GM19239 (cell line): Measurements from ENCODE around the gene WNT7B.

ENCODE experiments used
- DNase-seq: peaks from one replicate; pipeline ENCODE4 v3.0.0; 2011; ENCODE audit warnings: low spot score; ENCODE audit not compliant: insufficient read length
- FAIRE-seq: peaks from 2 replicates; lab custom pipeline; 2011; peaks lifted over from hg19 to GRCh38; lab: Jason Lieb, UNC

The WNT7B gene

GRCh38 chr22:45916515-45916914 lies 60.4 kb downstream of the WNT7B start:
- no peak for FAIRE-seq
- no peak for DNase-seq

GRCh38 chr22:45915841-45916240 lies 61.1 kb downstream of the WNT7B start:
- FAIRE-seq (no peak), DNase-seq (no peak)

DNA sequence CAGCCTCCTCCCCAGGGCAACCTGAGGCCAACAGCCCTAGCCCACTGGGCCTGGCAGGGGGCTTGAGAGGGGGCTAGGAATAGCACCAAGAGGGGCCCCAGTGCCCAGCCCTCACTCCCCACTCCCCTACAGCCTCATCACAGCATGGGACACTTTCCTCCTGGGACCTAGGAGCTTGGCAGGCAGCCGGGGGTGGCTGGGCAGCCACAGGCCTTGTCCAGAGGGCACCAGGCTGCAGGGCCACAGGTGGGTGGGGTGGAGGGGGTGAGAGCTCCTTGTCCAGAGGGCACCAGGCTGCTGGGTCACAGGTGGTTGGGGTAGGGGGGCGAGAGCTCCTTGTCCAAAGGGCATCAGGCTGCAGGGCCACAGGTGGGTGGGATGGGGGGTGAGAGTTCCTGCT lies 61.8 kb downstream of the WNT7B start:
- DNase-seq: no peak
- FAIRE-seq: no peak

DNA sequence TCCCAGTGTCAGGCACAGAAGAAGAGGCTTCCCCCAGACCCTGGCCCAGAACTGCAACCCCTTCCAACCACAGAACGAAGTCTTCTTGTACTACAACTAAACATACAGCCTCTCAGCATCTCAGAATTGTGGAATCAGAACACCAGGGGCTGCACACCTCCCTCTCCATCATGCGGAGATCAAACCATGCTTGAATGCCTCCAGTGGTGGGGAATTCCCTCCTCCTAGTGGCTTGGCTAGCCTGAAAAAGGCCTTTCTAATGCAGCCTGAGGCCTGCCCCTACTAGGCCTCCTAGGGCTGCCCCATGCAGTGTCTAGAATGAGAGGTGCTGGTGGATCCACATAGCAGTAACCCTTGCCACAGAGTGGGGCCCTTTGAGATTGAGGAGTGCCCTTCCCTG lies 62.7 kb downstream of the WNT7B start:
- FAIRE-seq (no peak), DNase-seq (no peak)

- DNase-seq (no peak), FAIRE-seq (no peak)
These were observed 64.1 kb downstream of the WNT7B start for GRCh38 chr22:45912910-45913309.

DNA sequence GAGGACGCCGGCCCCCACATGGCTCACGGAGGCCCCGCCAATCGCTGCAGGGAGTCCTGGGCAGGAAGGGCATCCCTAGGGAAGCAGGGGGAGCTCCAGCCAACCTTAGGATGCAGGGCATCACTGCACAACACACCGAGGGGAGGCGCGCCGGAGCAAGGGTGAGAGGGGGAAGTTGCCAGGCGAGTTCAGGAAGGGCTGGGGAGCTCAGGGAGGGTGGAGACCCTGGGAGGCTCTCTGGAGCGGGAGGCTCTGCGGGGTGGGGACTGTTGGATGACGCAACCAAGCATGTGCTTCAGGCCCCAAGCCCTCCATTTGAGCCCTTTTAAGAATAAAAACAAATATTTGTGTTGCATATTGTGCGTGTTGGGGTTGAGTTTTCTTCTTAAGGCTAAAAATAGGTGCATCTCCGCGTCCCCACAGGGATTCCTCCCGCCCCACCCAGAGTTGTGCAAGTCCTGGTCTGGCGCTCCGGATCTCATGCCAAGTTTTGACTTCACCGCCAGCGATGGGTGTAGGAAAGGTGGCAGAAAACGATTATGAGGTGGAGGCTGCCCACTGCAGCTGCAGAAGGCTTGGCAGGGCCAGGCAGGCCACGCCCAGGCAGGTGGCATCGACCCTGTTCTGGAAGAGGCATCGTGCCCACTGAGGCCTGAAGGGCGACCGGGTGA lies 65.2 kb downstream of the WNT7B start:
- no peak for FAIRE-seq
- no peak for DNase-seq

DNA sequence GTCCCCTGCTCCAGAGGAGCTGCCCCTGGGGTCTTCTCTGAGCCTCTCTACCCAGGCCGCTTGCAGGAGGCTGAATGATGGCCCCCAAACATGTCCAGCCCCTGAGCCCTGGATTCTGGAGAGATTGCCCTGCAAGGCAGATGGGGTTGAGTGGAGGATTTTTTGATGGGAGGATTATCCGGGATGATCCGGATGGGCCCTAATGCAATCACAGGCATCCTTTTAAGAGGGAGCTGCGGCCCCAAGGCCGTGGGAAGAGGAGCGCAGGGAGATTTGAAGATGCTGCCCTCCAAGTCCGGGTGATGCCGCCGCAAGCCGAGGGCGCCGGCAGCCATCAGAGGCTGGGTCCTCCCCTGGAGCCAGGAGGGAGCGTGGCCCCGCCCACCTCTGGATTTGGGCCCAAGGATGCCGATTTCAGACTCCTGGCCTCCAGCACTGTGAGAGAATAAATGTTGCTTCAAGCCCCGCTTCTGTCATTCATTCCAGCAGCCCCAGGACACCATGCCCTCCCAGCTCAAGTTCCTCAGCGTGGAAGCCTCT lies 66.0 kb downstream of the WNT7B start:
- FAIRE-seq: no peak

GRCh38 chr22:45908961-45909360 lies 68.0 kb downstream of the WNT7B start:
- no peak for FAIRE-seq
- DNase-seq: no peak

More for the DNA sequence above, 66.0 kb downstream of the WNT7B start:
- DNase-seq: no peak

GRCh38 chr22:45907996-45908395 lies 69.0 kb downstream of the WNT7B start:
- FAIRE-seq (no peak), DNase-seq (no peak)

- no peak for DNase-seq
- FAIRE-seq: no peak
These were observed 69.6 kb downstream of the WNT7B start for GRCh38 chr22:45907378-45907777.

DNA sequence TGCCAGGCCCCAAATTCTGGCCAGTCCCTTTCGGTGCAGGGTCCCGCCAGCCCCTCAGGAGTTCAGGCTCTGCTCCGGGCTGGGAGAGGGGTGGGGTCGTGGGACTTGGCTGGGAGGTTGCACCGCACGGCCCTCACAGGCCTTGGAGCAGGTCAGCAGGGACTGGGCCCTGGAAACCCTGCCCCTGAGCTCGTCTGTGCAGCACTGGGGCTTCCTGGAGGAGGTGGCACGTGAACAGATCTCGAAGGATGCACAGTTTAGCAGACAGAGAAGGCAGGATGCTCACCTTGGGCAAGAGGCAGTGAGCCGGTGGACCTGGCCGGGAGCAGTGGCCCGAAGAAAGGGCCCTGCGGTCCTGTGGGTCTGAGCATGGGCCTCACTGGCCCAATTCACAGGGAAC lies 70.0 kb downstream of the WNT7B start:
- no peak for FAIRE-seq

DNA sequence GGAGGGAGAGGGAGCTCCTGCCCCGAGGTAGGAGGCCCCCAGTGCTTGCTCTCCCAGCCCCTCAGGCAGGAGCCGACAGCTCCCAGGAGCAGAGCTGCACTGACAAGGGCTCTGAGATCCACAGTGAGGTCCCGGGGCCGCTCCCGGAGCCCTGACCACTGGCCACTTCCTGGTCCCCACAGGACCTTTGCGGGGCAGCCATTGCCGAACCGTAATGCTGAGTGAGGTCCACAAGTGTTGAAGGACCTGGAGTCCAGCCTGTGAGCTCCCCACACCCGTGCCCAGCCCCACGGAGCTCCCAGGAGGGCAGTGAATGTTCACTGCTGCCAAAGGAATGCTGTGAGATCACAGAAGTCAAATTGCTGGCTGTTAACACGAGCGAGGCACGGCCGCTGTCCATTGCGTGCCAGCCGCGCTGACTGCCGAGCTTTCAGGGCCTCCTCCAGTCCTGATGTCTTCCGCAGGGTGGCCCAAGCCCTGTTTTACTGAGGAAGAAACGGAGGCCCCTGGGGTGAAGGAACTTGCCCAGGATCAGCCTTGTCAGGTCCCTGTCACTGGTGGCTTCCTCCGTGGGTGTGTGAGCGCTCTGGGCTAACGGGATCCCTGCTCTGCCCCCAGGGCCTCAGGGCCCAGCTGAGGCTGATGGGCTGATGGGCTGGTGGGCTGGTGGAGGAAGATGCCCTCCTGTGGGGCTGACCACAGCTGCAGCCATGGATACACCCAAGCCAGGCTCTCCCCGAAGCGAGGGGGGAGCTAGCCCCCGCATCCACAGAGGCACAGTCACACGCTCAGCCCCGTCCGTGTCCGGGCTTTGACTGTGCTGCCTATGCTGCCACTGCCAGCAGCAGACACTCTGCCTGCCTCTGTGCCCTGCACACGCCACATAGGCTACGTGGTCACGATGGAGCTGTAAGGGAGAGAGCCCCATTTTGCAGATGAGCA lies 70.8 kb downstream of the WNT7B start:
- no peak for DNase-seq
- no peak for FAIRE-seq

More for the DNA sequence above, 70.0 kb downstream of the WNT7B start:
- no peak for DNase-seq

DNA sequence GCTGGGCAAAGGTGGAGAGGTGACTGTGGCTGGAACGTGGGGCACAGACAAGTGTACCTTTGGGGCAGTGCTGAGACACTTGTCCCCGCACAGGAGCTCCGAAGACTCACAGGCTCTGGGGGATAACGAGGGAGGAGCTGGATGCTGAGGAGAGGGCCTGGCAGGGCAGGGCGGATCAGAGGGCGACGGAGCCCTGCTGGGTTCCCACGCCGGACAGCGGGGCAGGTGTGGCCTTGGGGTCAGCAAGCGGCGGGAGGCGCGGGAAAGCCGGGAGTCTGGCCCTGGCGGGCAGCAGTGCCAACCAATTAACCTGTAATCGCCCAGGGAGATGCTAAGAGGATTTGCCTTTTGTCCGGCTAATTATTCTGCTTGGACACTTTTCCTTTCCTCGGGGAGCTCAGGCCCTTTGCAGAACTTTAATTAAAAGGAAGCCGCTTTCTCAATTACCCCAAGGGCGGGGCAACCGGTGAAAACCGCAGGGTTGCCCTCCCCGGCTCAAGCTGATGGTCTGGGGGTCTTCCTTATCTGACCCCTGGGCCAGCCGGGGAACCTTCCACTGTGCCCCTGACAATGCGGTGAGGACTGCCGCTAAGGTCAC lies 71.5 kb downstream of the WNT7B start:
- no peak for DNase-seq
- no peak for FAIRE-seq

- FAIRE-seq: no peak
- DNase-seq: no peak
These were observed 72.7 kb downstream of the WNT7B start for GRCh38 chr22:45904236-45904635.

- FAIRE-seq: no peak
- no peak for DNase-seq
These were observed 73.4 kb downstream of the WNT7B start for GRCh38 chr22:45903355-45904135.

DNA sequence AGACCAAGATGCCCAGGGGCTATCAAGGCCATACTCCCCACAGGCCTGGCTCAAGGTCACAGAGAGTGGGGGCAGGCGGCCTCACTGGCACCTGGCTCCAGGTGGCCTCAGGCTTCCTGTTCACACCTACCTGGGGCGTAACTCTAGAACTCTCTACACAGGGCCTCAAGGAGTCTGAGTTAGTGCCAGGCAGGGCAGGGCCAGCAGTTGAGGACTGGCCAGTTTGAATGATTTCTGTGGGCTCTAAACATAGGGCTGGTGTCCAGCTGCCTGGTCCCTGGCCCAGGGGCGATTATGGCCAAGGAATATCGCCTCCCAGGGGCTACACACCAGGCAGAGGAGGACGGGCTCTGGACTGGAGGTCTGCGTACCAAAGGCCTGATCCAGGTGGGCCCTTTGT lies 79.2 kb downstream of the WNT7B start:
- DNase-seq (no peak), FAIRE-seq (no peak)

- DNase-seq: no peak
- no peak for FAIRE-seq
These were observed 79.9 kb downstream of the WNT7B start for GRCh38 chr22:45896964-45897538.

DNA sequence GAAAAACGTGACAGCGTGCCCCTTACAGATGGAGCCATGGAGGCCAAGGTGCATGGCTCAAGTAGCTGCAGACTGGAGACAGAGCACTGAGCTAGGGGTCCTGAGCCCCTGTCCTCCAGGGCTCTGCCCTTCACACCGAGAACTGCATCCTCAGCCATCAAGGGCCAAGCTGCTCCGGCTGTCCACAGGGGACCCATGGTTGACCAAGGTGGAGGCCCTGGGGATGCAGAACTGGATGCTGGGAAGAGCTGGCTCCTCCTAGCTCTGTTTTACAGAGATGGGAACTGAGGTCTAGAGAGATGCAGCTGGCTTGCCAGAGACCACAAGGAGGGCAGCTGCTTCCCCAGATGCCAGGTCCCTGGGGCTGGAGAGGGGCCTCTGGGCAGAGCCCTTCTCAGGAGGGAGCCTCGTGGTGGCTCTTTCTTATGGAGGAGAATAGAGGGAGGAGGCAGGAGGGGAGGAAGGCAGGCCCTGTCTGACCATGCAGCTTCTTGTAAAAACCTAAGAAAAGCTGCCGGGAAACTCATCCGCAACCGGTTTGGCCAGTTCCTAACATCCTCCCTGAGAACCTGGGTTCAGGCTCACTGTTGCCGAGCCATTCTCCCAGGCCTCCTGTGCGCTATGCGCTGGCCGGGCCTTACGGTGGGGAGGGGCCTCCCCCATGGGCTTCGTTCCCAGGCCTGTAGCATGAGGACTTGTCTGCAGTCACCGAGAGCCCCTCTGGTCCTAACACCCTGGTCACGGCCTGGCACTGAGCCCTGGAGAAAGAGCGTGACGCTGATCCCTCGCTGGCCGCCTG lies 80.6 kb downstream of the WNT7B start:
- DNase-seq (no peak), FAIRE-seq (no peak)
